ENCODE results near the gene HOXB2. TPM values are rescaled to one million over a fixed set of nuclear protein-coding genes. Genes with fewer than 3 reads are reported as not detected.

HOXB2 gene
- polyA plus RNA-seq, 1 donor from 2014 or later = not detected

GRCh38 chr17:48584223-48584741, 39.4 kb upstream of the HOXB2 start:
- Histone ChIP-seq H3K27ac (ENCODE audit: low read length) (no peak overlapping the region), H3K4me2 (ENCODE audit: low read length) (no peak overlapping the region), H3K9ac (ENCODE audit: low read length) (no peak overlapping the region), H3K36me3 (ENCODE audit: insufficient read depth, low read length) (no peaks in the 10 kb centered on the region), H3K27me3 (ENCODE audit: insufficient read depth, low read depth, low read length) (peaks cover 100% of the 10 kb centered on the region), H2AFZ (ENCODE audit: low read depth, low read length) (no peak overlapping the region), H3K79me2 (replicated peaks; ENCODE audit: insufficient read depth, low read length) (no peaks in the 10 kb centered on the region), H3F3A (ENCODE audit: insufficient read depth, low read length, poor library complexity, severe bottlenecking) (no peaks in the 10 kb centered on the region), H4K20me1 (ENCODE audit: insufficient read depth) (no peaks in the 10 kb centered on the region), H3K4me3 (ENCODE audit: low read length) (no peak overlapping the region), H3K9me2 (ENCODE audit: insufficient read depth, low read length) (no peaks in the 10 kb centered on the region), H3K9me3 (ENCODE audit: low read length) (peaks cover 8% of the 10 kb centered on the region)
- TF ChIP-seq EP300 (conservative IDR thresholded peaks at IDR 0.05; ENCODE audit: poor library complexity, severe bottlenecking) = no peak
- no peak for TF ChIP-seq POLR2AphosphoS5 (IDR thresholded peaks at IDR 0.05)
- TF ChIP-seq MXI1 (conservative IDR thresholded peaks at IDR 0.05; ENCODE audit: poor library complexity, severe bottlenecking) = no peak
- no peak for TF ChIP-seq EZH2 (IDR thresholded peaks at IDR 0.05; ENCODE audit: borderline replicate concordance, insufficient read depth, low read length, poor library complexity, severe bottlenecking)
- no peak for TF ChIP-seq CTCF (IDR thresholded peaks at IDR 0.05; ENCODE audit: poor library complexity, severe bottlenecking)
- TF ChIP-seq REST (IDR thresholded peaks at IDR 0.05; ENCODE audit: borderline replicate concordance) = no peak
- no peak for TF ChIP-seq RAD21 (conservative IDR thresholded peaks at IDR 0.05)
- no peak for TF ChIP-seq TAF1 (IDR thresholded peaks at IDR 0.05; ENCODE audit: low read depth)
- TF ChIP-seq SMC3 (conservative IDR thresholded peaks at IDR 0.05; ENCODE audit: poor library complexity) = no peak

- Histone ChIP-seq H4K20me1 (ENCODE audit: insufficient read depth) (no peaks in the 10 kb centered on the region), H3K27ac (ENCODE audit: low read length) (no peak overlapping the region)
Measured at GRCh38 chr17:48583708-48584222, 38.9 kb upstream of the HOXB2 start.

More at GRCh38 chr17:48583708-48584222, 38.9 kb upstream of the HOXB2 start:
- Histone ChIP-seq H3K9ac (ENCODE audit: low read length) (no peak overlapping the region), H3K36me3 (ENCODE audit: insufficient read depth, low read length) (no peaks in the 10 kb centered on the region), H3K4me2 (ENCODE audit: low read length) (no peak overlapping the region), H3K27me3 (ENCODE audit: insufficient read depth, low read depth, low read length) (peaks cover 100% of the 10 kb centered on the region), H3K9me3 (ENCODE audit: low read length) (peaks cover 8% of the 10 kb centered on the region), H3K79me2 (replicated peaks; ENCODE audit: insufficient read depth, low read length) (no peaks in the 10 kb centered on the region), H2AFZ (ENCODE audit: low read depth, low read length) (no peak overlapping the region), H3F3A (ENCODE audit: insufficient read depth, low read length, poor library complexity, severe bottlenecking) (no peaks in the 10 kb centered on the region), H3K9me2 (ENCODE audit: insufficient read depth, low read length) (no peaks in the 10 kb centered on the region), H3K4me3 (ENCODE audit: low read length) (no peak overlapping the region)
- no peak for TF ChIP-seq POLR2AphosphoS5 (IDR thresholded peaks at IDR 0.05)
- TF ChIP-seq MXI1 (conservative IDR thresholded peaks at IDR 0.05; ENCODE audit: poor library complexity, severe bottlenecking) = no peak
- no peak for TF ChIP-seq EZH2 (IDR thresholded peaks at IDR 0.05; ENCODE audit: borderline replicate concordance, insufficient read depth, low read length, poor library complexity, severe bottlenecking)
- no peak for TF ChIP-seq CTCF (IDR thresholded peaks at IDR 0.05; ENCODE audit: poor library complexity, severe bottlenecking)
- TF ChIP-seq SMC3 (conservative IDR thresholded peaks at IDR 0.05; ENCODE audit: poor library complexity) = no peak
- no peak for TF ChIP-seq EP300 (conservative IDR thresholded peaks at IDR 0.05; ENCODE audit: poor library complexity, severe bottlenecking)
- no peak for TF ChIP-seq RAD21 (conservative IDR thresholded peaks at IDR 0.05)
- no peak for TF ChIP-seq TAF1 (IDR thresholded peaks at IDR 0.05; ENCODE audit: low read depth)
- no peak for TF ChIP-seq REST (IDR thresholded peaks at IDR 0.05; ENCODE audit: borderline replicate concordance)
